Left renal cortex interstitium (tissue), 4 donors: ENCODE measurements around the gene AP2A2. TPM values are rescaled to one million over a fixed set of nuclear protein-coding genes. Genes with fewer than 3 reads are reported as not detected.

ENCODE experiments used
- DNase-seq, 4 donors: peaks; one replicate each; pipeline ENCODE4 v3.0.0-alpha.2; 2013; ENCODE audit warnings: low read depth in 4 of 4, low spot score in 2 of 4, missing footprints in 1 of 4
- polyA plus RNA-seq, 4 donors: library from polyadenylated mRNA; unstranded; fragments of 120-200 nt; gene quantifications; one replicate each; pipeline ENCODE4 v1.2.1, GENCODE V29; 2013; ENCODE audit not compliant: insufficient read length in 4 of 4

Gene AP2A2
- polyA plus RNA-seq, 4 donors, result 95.7 to 134 (median 108) TPM

DNA sequence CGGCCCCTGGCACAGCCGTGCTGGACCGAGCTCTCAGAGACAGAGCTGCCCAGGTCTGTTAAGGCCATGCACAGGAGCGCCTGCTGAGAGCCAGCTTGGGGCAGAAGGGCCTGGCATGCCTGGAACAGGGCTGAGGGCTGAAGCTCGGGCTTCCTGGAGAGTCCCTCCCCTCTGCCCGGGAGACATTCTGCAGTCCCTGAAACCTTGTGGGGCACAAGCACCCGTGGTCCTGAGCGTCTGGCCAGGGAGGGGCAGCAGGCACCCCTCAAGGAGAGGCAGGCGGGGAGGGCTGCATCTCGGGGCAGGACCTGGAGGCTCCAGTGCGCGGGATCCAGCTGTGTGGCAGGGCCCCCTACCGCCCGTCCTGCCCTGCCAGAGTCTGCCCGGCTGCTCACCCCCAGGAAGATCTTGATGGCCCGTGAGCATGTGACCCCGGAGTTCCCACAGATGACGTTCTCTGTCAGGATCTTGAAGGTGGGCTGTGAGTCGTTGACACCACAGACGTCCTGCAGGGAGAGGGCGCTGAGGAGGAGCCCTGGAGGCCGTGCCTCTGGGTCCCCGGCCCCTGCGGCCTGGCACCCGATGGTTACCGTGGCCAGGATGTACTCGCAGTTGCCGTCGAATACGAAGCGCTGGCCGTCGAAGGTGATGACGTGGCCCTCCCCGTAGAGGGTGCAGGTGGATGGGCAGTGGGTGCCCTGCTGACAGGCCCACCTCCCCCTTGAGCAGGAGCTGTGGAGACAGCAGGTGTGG, 99.9 kb downstream of the AP2A2 start:
- no peak for DNase-seq

DNA sequence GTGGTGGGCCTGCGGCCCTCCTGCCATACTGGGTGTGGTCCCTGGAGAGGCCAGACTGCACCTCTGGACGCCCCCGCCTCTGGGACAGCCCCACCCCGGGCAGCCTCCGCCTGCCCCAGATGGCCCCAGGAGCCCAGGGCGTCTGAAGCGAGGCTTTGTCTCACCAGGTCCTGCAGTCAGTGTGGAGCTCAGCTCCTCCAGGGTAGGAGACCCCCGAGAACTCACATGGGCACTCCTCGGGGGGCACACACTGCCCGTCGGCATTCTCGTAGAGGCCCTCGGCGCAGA, 100.4 kb downstream of the AP2A2 start:
- no peak for DNase-seq

DNA sequence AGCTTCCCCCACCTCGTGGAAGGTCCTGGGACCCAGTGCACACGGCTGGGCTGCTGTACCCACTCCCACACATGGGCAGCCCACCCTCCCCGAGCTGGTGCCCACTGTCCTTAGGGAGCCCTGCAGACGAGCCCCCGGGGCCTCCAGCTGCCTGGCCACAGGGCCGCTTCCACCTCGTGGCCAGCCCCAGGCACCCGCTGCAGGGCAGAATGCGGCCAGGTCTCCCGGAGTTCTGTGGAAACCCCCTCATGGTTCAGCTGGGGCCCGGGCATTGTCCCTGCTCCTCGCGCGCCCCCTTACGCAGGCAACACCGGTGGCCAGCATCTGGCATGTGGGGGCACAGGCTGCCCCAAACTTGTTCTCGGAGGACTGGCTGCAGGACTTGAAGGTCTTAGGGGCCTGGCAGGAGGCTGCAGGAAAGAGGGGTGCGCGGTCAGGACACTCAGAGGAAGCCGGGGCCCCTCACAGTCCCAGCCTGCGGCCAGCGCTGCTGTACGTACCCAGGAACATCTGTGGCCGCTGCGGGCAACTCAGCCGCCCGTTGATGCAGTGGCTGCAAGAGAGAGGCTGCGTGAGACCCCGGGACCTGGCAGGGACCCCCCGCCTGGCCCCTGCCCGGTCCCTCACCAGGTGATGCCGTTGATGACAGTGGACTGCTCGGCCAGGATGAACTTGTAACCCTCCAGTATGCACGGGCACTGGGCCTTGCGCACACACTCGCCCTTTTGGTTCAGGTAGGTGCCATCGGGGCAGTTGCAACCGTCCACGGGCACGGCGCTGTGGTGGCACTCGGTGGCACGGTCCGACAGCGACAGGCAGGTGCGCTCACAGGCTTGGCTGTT, 101.2 kb downstream of the AP2A2 start:
- no peak for DNase-seq

DNA sequence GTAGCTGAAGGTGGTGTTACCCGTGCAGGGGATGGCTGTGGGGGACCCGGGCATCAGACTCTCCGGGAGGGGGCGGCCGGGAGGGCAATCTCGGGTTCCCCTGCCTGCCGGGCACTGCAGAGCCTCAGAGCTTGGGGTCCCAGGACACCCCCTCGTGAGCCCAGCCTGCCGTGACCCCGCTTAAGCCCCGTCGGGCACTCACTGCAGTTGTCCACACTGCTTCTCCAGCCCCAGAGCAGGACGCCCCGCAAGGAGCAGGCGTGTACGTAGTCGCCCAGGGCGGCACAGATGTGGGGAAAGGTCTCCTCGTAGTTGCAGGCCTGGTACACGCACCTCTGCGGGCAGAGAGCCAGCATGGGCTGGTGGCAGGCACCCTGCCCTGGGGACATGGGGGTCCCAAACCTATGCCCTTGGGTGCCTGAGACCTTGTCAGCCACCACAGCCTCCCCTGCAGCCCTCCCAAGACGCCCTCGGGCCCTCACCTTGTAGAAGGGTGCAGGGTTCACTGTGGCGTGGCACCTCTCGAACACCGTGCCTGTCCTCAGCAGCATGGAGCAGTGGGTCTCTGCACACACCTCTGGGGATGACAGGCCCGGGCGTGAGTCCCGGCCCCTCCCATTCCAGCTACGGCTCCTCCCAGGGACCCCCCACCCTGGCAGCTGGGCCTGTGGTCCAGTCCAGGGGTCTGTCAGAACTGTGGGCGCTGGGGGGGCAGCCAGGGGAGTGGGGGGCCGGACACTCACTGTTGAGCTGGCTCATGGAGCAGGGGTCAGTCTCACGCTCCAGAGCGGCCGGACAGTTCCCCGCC, 102.0 kb downstream of the AP2A2 start:
- no peak for DNase-seq

DNA sequence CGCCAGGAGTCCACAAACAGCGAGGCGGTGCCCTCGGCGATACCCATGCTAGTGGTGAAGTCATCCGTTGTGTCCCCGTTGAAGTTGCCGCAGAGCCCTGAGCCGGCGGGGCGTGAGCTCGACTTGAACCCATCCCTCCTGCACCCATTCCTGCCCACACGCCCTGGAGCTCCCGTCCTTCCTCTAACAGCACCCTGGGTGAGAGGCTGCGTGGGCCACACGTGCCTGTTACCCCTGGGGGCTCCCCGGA, 102.5 kb downstream of the AP2A2 start:
- no peak for DNase-seq

DNA sequence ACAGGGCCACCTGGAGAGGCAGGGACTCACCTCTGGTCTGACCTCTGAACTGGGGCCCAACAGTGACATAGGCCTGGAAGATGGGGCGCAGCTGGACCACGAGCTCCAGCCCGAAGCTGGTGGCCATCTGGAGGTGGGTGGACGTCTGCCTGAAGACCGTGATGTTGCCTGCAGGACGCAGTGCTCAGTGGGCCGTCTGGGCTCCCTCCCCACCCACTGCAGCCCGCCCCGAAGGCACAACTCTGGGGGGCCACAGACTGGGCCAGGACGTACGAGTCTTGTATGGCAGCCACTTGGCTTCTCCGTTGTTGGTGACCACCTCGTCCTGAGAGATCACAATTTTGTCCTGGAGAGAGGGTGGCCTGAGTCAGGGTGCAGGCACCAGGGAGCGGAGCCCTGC, 102.9 kb downstream of the AP2A2 start:
- DNase-seq, result no peak

DNA sequence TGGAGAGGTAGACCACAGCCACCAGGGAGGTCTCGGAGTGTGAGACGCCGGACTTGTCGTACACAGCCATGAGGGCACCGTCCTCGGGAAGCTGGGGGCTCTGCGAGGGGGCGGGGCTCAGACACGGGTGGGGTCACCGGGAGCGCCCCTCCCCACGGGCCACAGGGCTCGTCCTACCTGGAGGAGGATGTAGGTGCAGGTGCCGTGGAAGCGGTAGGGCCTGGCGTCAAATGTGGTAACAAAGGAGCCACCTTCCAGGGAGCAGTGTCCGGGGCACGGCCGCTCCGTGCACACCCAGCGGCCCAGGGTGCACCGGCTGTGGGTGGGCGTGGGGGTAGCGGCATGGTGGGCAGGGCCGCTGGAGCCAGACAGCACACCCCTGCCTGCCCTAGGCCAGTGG, 103.4 kb downstream of the AP2A2 start:
- no peak for DNase-seq

DNA sequence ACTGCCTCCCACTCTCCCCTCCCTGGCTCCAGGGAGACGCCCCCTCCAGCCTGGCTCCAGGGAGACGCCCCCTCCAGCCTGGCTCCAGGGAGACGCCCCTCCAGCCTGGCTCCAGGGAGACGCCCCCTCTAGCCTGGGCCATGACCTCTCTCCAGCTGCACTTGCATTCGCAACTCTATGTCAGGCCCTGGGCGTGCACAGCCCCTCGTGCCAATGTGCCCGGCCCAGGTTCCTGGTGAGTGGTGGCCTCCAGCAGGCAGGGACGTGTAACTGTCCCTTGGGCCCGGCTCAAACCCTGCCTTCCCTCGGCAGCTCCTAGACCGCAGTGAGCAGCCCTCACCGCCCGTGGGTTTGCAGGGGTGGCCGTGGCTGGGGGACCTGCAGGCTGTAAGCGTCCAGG, 104.0 kb downstream of the AP2A2 start:
- no peak for DNase-seq

DNA sequence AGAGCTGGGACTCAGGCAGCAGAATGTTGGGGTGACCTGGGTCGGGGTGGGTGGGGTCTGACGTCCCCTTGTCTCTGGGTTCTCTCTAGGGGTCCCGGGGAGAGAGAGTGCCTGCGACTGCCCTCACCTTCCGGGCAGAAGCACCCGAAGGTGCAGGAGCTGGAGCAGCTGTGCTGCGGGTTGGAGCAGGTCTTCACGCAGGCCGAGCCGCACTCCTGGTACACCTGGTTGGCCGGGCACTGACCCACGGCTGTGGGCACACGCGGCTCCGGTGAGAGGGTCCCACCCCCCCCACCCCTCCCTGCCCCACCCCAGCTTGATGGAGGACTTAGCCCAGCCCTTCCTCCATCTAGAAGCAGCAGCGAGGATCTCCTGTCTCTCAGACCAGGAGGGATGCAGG, 104.4 kb downstream of the AP2A2 start:
- DNase-seq, result no peak

DNA sequence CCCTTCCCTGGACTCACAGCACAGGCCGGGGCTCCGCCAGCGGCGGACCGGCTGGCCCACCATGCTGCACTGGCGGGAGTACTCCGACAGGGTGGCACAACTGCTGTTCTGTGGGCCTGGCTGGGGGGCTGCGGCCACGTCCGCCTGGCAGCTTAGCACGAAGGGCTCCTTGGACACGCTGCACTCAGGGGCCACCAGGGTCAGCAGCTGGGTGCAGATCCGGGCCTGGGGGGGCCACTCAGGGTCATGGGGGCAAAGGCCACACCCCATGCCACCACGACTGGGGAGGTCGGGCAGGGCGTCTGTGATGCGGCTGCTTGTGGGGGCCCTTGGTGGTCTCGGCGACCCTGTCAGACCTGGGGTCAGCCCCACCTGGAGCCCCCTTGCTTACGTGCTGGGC, 104.9 kb downstream of the AP2A2 start:
- DNase-seq, result no peak

DNA sequence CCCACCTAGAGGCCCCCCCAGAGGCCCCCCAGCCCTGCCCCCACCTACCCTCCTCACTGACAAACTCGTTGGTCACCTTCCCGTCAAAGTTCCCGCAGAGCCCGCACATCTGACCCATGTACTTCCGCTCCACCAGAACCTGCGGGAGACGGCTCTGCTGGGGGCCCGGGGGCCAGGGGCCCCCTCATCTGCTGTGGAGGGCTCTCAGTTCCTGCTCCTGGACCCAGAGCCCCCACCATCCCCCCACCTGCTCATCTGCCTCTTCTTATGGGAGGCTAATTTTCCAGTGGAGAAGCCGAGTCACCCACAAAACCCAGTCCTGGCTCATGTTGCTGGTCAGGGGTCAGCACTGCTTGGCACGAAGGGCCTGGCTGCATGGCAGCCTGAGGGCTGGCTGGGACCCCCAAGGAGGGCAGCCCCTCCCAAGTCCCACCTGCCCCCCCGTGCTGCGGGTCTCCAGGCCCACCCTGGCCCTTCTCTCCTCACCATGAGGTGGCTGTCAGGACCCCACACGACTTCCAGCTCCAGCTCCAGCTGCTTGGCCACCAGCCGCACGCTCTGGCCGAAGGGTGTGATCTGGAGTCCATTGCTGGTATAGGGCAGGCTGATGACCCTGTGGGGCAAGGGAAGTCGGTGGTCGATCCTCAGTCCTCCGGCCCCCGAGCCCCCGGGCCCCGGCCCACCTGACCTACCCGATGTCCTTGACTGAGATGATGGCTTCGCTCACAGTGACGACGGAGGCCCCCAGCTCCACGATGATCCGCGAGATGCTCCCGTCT, 105.6 kb downstream of the AP2A2 start:
- no peak for DNase-seq

DNA sequence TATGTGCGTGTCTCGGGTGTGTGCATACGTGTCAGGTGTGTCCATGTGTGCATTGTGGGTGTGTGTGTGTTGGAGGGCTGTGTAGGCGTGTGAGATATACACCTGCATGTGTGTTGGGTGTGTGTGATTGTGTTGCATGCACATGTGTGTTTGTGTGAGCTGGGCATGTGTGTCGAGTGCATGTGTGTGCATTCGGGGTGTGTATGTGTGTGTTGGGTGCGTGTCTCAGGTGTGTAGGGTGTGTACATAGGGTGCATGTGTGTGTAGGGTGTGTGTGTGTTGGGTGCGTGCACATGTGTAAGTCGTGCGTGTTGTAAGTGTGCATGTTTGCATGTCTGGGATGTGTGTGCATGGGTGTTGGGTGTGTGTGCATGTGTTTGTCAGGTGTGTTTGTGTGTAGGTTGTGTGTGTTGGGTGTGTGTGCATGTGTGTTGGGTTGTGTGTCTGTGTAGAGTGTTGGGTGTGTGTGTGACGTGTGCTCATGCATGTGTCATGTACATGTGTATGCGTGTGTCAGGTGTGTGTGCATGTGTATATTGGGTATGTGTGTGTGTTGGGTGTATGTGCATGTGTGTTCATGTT, 106.7 kb downstream of the AP2A2 start:
- DNase-seq, result no peak

DNA sequence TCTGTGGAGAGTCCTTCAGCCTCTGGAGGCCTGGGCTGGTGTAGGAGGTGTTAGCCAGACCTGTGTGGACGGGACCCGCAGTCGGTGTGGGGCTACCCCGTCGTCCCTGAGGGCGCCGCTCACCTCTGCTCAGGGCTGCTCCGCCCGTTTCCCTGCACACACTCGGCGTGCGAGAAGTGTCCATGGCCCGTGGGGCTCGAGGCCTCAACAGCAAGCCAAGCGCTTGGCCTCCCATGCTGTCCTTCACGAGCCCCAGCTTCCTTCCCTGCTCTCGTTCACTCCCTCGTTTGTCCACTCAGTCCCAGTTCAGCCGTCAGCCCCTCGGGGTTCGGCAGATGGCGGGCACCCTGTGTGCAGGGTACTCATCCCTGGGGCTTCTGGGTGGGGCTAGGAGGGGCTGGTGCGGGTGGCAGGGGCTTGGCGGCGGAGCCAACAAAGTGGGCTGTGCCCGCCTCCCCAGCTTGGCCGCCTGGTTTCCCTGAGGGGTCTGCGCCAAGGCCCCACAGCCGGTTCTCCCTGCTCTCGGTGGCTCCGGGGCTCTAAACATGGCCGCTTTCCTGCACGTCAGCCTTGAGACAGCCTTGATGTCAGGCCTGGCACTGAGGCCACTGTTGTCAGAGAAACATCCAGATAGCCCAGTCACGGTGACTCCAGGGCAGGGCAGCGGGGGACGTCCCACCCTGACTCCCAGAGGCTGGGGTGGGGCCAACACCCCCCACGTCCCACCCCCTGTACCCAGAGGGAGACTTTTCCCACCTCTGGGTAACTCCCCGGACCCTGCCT, 107.5 kb downstream of the AP2A2 start:
- DNase-seq, result no peak

DNA sequence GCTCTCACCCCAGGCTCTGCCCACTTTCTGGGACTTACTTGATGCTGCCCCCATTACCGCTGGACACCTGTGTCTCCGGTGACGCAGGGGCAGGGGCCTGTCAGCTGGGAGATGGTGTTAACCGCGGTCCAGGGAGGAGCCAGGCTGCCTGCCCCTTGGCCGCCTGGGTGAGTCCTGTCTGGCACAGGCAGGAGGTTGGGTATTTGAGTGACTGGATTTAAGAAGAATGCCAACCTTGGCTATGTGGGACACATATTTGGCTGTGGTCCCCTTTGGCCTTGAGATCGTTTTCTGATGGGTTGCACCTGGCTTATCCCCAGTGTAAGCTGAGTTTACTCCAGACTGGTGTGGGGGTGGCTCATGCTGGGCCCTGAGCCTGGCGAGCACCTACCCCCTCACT, 108.3 kb downstream of the AP2A2 start:
- no peak for DNase-seq

DNA sequence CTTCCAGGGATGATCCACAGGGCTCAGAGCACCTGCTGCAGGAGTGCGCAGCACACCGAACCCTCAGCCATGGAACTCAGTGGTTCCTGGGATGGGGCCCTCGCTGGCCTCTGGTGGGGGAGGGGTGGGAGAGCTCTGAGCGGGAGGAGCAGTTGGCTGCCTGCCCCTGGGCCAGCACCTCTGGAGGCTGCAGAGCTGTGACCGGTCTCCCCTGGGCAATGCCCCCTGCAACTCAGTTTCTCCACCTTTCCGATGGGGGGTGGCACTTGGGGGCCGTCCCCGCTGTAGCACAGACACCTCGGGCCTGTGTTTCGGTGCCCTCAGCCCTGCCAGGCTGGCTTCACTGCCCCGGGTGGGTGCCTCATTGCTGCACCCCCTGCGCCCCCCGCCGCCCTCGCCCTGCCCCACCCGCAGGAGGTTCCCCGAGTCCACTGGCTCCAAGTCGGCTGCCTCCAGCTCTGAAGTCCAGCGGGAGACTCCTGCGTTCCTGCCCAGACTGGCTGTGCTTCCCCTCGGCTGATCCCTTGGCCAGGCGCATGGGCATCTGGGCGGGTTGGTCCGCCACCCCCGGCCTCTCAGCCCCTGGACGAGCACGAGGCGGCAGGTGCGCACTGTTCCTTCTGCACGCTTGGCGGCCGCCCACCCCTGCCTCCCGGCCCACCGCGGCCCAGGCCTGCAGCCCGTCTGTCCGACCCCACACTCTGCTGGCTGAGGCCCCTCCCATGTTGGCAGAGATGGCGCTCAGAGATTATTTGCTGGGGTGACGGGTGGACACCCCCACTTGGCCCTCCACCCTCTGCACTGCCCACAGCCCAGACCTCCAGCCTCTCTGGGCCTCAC, 109.0 kb downstream of the AP2A2 start:
- no peak for DNase-seq

DNA sequence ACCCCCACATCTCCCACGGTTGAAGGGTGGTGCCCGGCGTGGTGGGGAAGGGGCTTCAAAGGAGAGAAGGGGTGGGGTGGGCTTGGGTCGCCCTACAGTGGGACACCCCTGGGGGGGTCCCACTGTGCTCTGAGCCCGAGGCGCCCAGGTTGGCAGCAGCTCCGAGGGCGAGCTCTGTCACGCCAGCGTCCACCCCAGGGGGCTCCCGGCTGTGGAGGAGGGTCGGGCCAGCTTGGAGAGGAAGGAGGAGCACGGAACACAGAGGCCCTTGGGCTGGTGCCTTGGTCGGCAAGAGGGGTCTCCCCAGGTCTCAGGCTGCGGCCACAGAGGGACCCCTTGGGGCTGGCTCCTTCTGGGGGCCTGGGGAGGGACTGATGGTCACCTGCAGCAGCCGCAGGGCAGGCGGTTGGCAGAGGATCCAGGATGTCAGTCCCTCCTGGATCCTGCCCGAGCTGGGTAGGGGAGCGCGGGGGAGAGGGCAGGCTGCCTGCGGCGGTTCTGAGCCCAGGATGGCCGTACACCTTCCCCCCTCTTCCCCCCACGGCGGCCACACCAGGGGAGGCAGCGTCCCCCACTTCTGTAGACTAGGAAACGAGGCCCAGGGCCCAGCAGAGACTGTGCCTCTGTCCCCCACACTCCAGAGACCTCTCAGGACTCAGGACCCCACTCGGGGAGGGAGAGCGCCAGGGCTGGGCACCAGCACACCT, 110.1 kb downstream of the AP2A2 start:
- DNase-seq, result no peak

DNA sequence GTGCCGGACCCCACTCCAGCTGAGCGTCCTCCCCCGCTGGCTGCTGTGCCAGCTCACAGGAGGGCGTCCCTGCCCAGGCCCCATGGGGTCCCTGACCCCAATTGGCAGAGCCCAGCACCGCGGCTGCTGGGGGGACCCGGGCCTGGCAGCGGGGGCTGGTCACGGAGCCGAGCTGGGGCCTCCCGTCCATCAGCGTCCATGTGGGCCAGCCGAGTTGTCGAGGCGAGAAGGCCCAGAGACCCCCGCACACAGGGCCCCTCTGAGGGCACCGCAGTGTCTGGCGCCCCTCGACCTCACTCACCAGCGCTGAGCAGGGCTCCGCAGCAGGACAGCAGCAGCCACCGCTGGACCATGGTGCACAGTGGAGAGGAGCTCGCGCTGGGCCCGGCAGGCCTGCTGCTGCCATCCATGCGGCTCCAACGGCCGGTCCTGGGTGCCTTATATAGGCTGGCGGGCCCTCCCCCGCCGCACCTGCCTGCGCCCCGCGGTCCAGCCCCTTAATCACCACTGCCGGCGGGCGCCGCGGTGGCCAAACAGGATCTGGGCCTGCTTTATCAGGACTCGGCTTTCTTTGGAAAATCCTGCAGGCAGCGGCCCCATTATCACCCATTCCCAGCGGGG, 110.7 kb downstream of the AP2A2 start, which contains the start of gene MUC6:
TSS of gene MUC6 (minus strand) at position 416 of the 621 bp plus-strand sequence. CDS start at position 353, 63 bp downstream.
- DNase-seq, result no peak

DNA sequence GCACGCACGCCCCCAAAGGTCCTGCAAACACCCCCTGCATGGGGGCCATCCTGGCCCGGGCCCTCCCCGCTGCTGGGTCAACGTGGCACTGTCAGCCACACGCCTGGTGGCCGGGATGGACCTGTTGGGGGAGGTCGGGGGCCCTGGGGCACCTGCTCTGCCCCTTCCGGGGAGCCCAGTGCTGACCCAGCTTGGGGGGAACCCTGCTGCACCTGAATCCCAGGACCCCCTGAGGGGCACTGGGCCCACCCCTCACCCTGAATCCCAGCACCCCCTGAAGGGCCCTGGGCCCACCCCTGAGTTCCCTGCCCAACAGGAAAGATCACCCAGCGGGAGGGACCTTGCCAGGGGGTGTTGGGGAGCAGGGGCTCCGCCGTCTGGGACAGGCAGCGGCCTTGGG, 111.3 kb downstream of the AP2A2 start:
- DNase-seq, result no peak
